K562 (cell line): ENCODE measurements around the gene RBBP5.

Source experiments
- CTCF ChIP-seq, 3 experiments: IDR thresholded peaks in 2 of 3; conservative IDR thresholded peaks in 1 of 3; 2 replicates each; pipeline ENCODE4 v1.5.1; 2011 to 2012; ENCODE audit warnings: low read length in 3 of 3, mild to moderate bottlenecking in 3 of 3, control low read depth in 2 of 3, improper control_type of control experiment in 1 of 3, inconsistent platforms in 1 of 3, low read depth in 1 of 3, mixed read lengths in 1 of 3, moderate library complexity in 1 of 3; ENCODE audit not compliant: insufficient read depth in 2 of 3
- HDAC2 ChIP-seq: fragments of 450-650 bp; IDR thresholded peaks from 2 replicates; pipeline ENCODE4 v1.6.1; 2016; ENCODE audit warnings: mild to moderate bottlenecking
- NFYB ChIP-seq: IDR thresholded peaks from 2 replicates; pipeline ENCODE4 v1.6.1; 2011; ENCODE audit warnings: mild to moderate bottlenecking, moderate library complexity; ENCODE audit not compliant: insufficient read length; ENCODE audit errors: extremely low read depth
- POLR2AphosphoS5 ChIP-seq: IDR thresholded peaks from 2 replicates; pipeline ENCODE4 v1.6.1; 2011; ENCODE audit warnings: mild to moderate bottlenecking, low read depth, low read length, moderate library complexity; ENCODE audit not compliant: control insufficient read depth, insufficient read depth
- PREB ChIP-seq: sonication (generic); formaldehyde crosslinking; IDR thresholded peaks from 2 replicates; pipeline ENCODE4 v1.8.1; 2023; ENCODE audit warnings: mild to moderate bottlenecking, missing genetic modification reagents
- RAD21 ChIP-seq, 2 experiments: fragments of 250-450 bp in 1 of 2; fragments of 450-650 bp in 1 of 2; sonication (Bioruptor Pico) in 1 of 2; formaldehyde crosslinking in 1 of 2; IDR thresholded peaks in 1 of 2; conservative IDR thresholded peaks in 1 of 2; 2 replicates each; pipeline versions ENCODE4 v1.4.0 to v1.8.0; 2020 to 2022; ENCODE audit warnings: mild to moderate bottlenecking in 2 of 2, moderate library complexity in 1 of 2
- SNRNP70 ChIP-seq: fragments of 200-400 bp; formaldehyde crosslinking; optimal IDR thresholded peaks from 2 replicates; pipeline ENCODE3; 2017; ENCODE audit warnings: low read depth, low read length
- TBL1XR1 ChIP-seq, 2 experiments: IDR thresholded peaks; 2 replicates each; pipeline ENCODE4 v1.6.1; 2012; ENCODE audit warnings: improper control_type of control experiment in 2 of 2, low read length in 2 of 2, mild to moderate bottlenecking in 1 of 2
- ZFX ChIP-seq: sonication (generic); formaldehyde crosslinking; IDR thresholded peaks from 2 replicates; pipeline ENCODE4 v1.8.0; 2022; ENCODE audit warnings: mild to moderate bottlenecking, missing genetic modification reagents, moderate library complexity
- ZNF274 ChIP-seq: IDR thresholded peaks from 2 replicates; pipeline ENCODE4 v1.6.1; 2011; ENCODE audit warnings: low read depth, mild to moderate bottlenecking, low read length, moderate library complexity, borderline replicate concordance
- TF ChIP-seq, protein P1 (sequence below): fragments of 450-650 bp; formaldehyde crosslinking; IDR thresholded peaks from 2 replicates; pipeline ENCODE4 v1.4.0; 2020; ENCODE audit warnings: mild to moderate bottlenecking, mixed read lengths

GRCh38 chr1:205054013-205054412, 67.8 kb downstream of the RBBP5 start:
- TF ChIP-seq ZNF274: no peak
- TF ChIP-seq TBL1XR1 (IDR thresholded peaks at IDR 0.05; ENCODE audit: low read length in 2 of 2): no peak
- no peak for TF ChIP-seq SNRNP70
- no peak for TF ChIP-seq ZFX (CRISPR knock-in tag)
- no peak for TF ChIP-seq PREB (CRISPR knock-in tag)
- TF ChIP-seq, protein P1, sequence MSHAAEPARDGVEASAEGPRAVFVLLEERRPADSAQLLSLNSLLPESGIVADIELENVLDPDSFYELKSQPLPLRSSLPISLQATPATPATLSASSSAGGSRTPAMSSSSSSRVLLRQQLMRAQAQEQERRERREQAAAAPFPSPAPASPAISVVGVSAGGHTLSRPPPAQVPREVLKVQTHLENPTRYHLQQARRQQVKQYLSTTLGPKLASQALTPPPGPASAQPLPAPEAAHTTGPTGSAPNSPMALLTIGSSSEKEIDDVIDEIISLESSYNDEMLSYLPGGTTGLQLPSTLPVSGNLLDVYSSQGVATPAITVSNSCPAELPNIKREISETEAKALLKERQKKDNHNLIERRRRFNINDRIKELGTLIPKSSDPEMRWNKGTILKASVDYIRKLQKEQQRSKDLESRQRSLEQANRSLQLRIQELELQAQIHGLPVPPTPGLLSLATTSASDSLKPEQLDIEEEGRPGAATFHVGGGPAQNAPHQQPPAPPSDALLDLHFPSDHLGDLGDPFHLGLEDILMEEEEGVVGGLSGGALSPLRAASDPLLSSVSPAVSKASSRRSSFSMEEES: no peak
- no peak for TF ChIP-seq NFYB
- no peak for TF ChIP-seq HDAC2
- no peak for TF ChIP-seq POLR2AphosphoS5
- TF ChIP-seq CTCF (IDR thresholded peaks at IDR 0.05 in 2 of 3, conservative IDR thresholded peaks at IDR 0.05 in 1 of 3; ENCODE audit: insufficient read depth in 2 of 3, low read depth in 1 of 3, low read length in 3 of 3): no peak
- TF ChIP-seq RAD21 (CRISPR knock-in tag; conservative IDR thresholded peaks at IDR 0.05 in 1 of 2, IDR thresholded peaks at IDR 0.05 in 1 of 2): no peak
